ENCODE results near the gene KCTD15. TPM values are rescaled to one million over a fixed set of nuclear protein-coding genes. Genes with fewer than 3 reads are reported as not detected.

Gene KCTD15
- polyA plus RNA-seq, 3 donors, result 1.6 to 43.2 (median 2.1) TPM

DNA sequence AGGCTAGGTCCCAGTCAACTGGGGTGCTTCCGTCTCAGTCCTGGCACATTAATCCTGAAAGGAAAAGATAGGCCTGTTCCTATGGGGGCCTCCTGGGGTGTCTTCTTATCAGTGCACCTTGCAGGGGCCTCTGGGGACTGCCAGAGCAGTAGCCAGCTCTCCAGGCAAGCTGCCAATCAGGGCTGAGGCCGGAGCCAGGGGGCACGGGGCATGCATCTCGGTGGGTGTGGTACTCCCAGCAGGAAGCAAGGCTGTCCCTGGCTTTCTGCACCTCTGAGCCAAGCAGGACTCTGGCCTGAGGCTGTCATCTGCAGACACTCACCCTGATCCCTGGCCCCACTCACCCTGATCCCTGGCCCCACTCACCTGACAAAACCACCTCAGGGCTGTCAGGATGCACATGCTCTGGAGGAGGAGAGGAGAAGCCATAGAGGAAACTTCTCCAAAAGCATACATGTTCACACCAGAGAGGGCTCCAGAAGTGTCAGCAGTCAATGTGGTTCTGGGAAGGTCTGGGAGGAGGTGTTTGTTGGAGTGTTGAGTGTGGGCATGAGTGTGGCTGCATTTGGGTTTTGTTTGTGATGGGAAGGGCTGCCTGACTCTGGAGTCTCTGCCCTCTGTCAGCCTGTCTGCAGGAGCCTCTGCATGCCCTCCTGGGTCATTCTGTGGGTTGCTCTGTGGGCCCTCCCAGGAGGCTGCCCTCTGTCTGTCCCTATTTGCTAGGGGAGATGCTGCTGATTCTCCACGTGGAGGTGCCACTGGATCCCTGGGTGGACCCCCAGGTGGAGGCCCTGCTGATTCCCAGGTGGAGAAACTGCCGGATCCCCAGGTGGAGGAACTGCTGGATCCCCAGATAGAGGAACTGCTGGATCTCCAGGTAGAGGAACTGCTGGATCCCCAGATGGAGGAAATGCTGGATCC, 22.7 kb upstream of the KCTD15 start:
- H4K20me1 ChIP-seq (ENCODE audit: insufficient read depth, low read length), result no peaks in the 10 kb centered on the region
- no peaks in the 10 kb centered on the region for H3K4me1 ChIP-seq (ENCODE audit: control insufficient read depth in 1 of 2, insufficient read depth in 2 of 2, low read length in 2 of 2)
- H3K27ac ChIP-seq (ENCODE audit: low read depth in 1 of 2, low read length in 2 of 2), result no peak overlapping the region
- no peak for DNase-seq
- no peaks in the 10 kb centered on the region for H3K9me3 Mint-ChIP-seq
- peaks cover 3% of the 10 kb centered on the region for H3K4me1 Mint-ChIP-seq
- H3K79me2 ChIP-seq (ENCODE audit: insufficient read depth, low read length), result no peaks in the 10 kb centered on the region
- peaks cover 0 to 6% of the 10 kb centered on the region in 2 donors for H3K27me3 ChIP-seq (ENCODE audit: control insufficient read depth in 2 of 2, insufficient read depth in 2 of 2, low read length in 2 of 2)
- H3K36me3 Mint-ChIP-seq, result no peaks in the 10 kb centered on the region
- peaks cover 9 to 12% (median 9%) of the 10 kb centered on the region in 3 donors for H3K27me3 Mint-ChIP-seq (ENCODE audit: low read depth in 3 of 3)
- WGBS (ENCODE audit: insufficient coverage), result 56% methylated on average over 6 of the region's 6 CpGs
- H3K4me3 ChIP-seq (replicated peaks in 1 of 3; ENCODE audit: low read depth in 2 of 3, low read length in 3 of 3), result no peak overlapping the region
- H3K27ac Mint-ChIP-seq, result no peak overlapping the region
- intact Hi-C loops (cut with micrococcal nuclease), result loop anchor here (5.0 to 10.0 kb wide), 3 partner anchors 371 to 649 kb away; no protein-coding TSS in a partner anchor
- no peaks in the 10 kb centered on the region for H3K36me3 ChIP-seq (replicated peaks in 1 of 2; ENCODE audit: control insufficient read depth in 1 of 2, insufficient read depth in 2 of 2, low read length in 2 of 2)
- H3K4me3 Mint-ChIP-seq, result no peak overlapping the region
- no peak overlapping the region for H2AFZ ChIP-seq (ENCODE audit: insufficient read depth, low read depth, low read length, poor library complexity, severe bottlenecking)
- no peak overlapping the region for H3K4me2 ChIP-seq (replicated peaks; ENCODE audit: extremely low read depth, low read length, poor library complexity, severe bottlenecking)
- TF ChIP-seq, protein P1, sequence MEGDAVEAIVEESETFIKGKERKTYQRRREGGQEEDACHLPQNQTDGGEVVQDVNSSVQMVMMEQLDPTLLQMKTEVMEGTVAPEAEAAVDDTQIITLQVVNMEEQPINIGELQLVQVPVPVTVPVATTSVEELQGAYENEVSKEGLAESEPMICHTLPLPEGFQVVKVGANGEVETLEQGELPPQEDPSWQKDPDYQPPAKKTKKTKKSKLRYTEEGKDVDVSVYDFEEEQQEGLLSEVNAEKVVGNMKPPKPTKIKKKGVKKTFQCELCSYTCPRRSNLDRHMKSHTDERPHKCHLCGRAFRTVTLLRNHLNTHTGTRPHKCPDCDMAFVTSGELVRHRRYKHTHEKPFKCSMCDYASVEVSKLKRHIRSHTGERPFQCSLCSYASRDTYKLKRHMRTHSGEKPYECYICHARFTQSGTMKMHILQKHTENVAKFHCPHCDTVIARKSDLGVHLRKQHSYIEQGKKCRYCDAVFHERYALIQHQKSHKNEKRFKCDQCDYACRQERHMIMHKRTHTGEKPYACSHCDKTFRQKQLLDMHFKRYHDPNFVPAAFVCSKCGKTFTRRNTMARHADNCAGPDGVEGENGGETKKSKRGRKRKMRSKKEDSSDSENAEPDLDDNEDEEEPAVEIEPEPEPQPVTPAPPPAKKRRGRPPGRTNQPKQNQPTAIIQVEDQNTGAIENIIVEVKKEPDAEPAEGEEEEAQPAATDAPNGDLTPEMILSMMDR (IDR thresholded peaks at IDR 0.05), result no peak
- H3K9ac ChIP-seq (ENCODE audit: insufficient read depth, low read length, poor library complexity, severe bottlenecking), result no peak overlapping the region
- no peaks in the 10 kb centered on the region for H3K9me3 ChIP-seq (replicated peaks in 1 of 2; ENCODE audit: control insufficient read depth in 1 of 2, insufficient read depth in 1 of 2, low read length in 2 of 2)

DNA sequence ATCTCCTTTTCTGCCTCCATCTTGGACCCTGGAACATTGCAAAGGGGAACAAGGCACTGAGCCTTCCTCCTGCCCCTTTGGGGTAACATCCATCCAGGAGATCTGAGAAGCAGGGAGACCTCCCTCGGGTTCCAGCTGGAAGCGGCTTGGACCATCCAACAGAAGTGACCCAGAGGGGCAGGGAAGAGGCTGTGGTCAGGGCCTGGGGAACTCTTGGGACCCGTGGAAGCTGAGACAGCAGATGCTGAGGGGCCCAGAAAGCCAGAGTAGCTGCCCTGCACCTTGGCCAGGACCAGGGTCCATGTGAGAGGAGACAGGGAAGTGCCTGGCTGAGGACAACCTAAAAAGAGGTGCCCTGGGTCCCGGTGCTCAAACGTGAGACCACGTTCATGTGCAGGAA, 21.9 kb upstream of the KCTD15 start:
- H3K4me2 ChIP-seq (replicated peaks; ENCODE audit: extremely low read depth, low read length, poor library complexity, severe bottlenecking), result no peak overlapping the region
- H3K27ac ChIP-seq (ENCODE audit: low read depth in 1 of 2, low read length in 2 of 2), result no peak overlapping the region
- Mint-ChIP-seq H3K9me3 (peaks cover 0 to 5% (median 0%) of the 10 kb centered on the region in 7 donors), H3K36me3 (no peaks in the 10 kb centered on the region), H3K27me3 (ENCODE audit: low read depth in 3 of 3) (peaks cover 13 to 18% (median 15%) of the 10 kb centered on the region in 3 donors), H3K4me3 (no peak overlapping the region), H3K27ac (no peak overlapping the region), H3K4me1 (peaks cover 3% of the 10 kb centered on the region)
- H3K27me3 ChIP-seq (ENCODE audit: control insufficient read depth in 2 of 2, insufficient read depth in 2 of 2, low read length in 2 of 2), result peaks cover 0 to 11% of the 10 kb centered on the region in 2 donors
- no peak overlapping the region for H3K4me3 ChIP-seq (replicated peaks in 1 of 3; ENCODE audit: low read depth in 2 of 3, low read length in 3 of 3)
- H3K4me1 ChIP-seq (ENCODE audit: control insufficient read depth in 1 of 2, insufficient read depth in 2 of 2, low read length in 2 of 2), result no peaks in the 10 kb centered on the region
- no peak overlapping the region for H3K9ac ChIP-seq (ENCODE audit: insufficient read depth, low read length, poor library complexity, severe bottlenecking)
- H3K36me3 ChIP-seq (replicated peaks in 1 of 2; ENCODE audit: control insufficient read depth in 1 of 2, insufficient read depth in 2 of 2, low read length in 2 of 2), result no peaks in the 10 kb centered on the region
- intact Hi-C loops (cut with micrococcal nuclease), result loop anchor here (5.0 to 10.0 kb wide), 5 partner anchors 223 to 650 kb away; no protein-coding TSS in a partner anchor
- H2AFZ ChIP-seq (ENCODE audit: insufficient read depth, low read depth, low read length, poor library complexity, severe bottlenecking), result no peak overlapping the region
- TF ChIP-seq, protein P1 (IDR thresholded peaks at IDR 0.05), result no peak
- DNase-seq, result no peak
- H4K20me1 ChIP-seq (ENCODE audit: insufficient read depth, low read length), result no peaks in the 10 kb centered on the region
- WGBS (ENCODE audit: insufficient coverage), result 76% methylated on average over 6 of the region's 6 CpGs
- H3K9me3 ChIP-seq (replicated peaks in 1 of 2; ENCODE audit: control insufficient read depth in 1 of 2, insufficient read depth in 1 of 2, low read length in 2 of 2), result no peaks in the 10 kb centered on the region
- no peaks in the 10 kb centered on the region for H3K79me2 ChIP-seq (ENCODE audit: insufficient read depth, low read length)
